T-cell (primary cell): Measurements from ENCODE around the gene GTF2F2. TPM values are rescaled to one million over a fixed set of nuclear protein-coding genes. Genes with fewer than 3 reads are reported as not detected.

Source experiments
- ATAC-seq, 4 experiments: fragments of 200-7000 bp in 3 of 4; fragments of 150-1000 bp in 1 of 4; cut with Tn5 transposase; replicated peaks in 1 of 4; 1 replicate in 3 of 4; 2 replicates in 1 of 4; pipeline ENCODE4 v1.10.0; 2021; ENCODE audit warnings: moderate library complexity in 3 of 4, mild to moderate bottlenecking in 2 of 4, moderate number of reproducible peaks in 1 of 4
- CTCF ChIA-PET, 2 donors: fragments of 300-600 bp; sonication (Branson Sonifier 250); formaldehyde crosslinking; loops; one replicate each; lab custom pipeline; 2022; ENCODE audit warnings: antibody characterized with exemption in 2 of 2; lab: Charles Lee
- POLR2A ChIA-PET, 2 donors: fragments of 300-600 bp; sonication (Branson Sonifier 250); formaldehyde crosslinking; loops; one replicate each; lab custom pipeline; 2022; ENCODE audit warnings: antibody characterized with exemption in 2 of 2; lab: Charles Lee
- DNase-seq, 35 experiments: peaks; one replicate each; pipeline versions ENCODE4 v3.0.0 to v3.0.0-alpha.2; 2013 to 2023
- H3K27ac ChIP-seq: one replicate; pipeline ENCODE4 v1.5.1; 2013; ENCODE audit warnings: low read length
- H3K27me3 ChIP-seq, 2 experiments: replicated peaks in 1 of 2; 1 replicate in 1 of 2; 2 replicates in 1 of 2; pipeline versions ENCODE4 v1.6.1 to v1.7.0; 2013; ENCODE audit warnings: low read length in 1 of 2, mixed read lengths in 1 of 2; ENCODE audit not compliant: control insufficient read depth in 2 of 2, insufficient read depth in 2 of 2; ENCODE audit errors: extremely low read depth in 1 of 2
- H3K36me3 ChIP-seq, 2 donors: 1 replicate in 1 of 2; 2 replicates in 1 of 2; pipeline versions ENCODE4 v1.6.1 to v1.7.0; 2013; ENCODE audit warnings: low read length in 1 of 2; ENCODE audit not compliant: control insufficient read depth in 2 of 2, insufficient read depth in 1 of 2; ENCODE audit errors: extremely low read depth in 1 of 2
- H3K4me1 ChIP-seq, 2 experiments: 1 replicate in 1 of 2; 2 replicates in 1 of 2; pipeline versions ENCODE4 v1.6.1 to v1.7.0; 2013; ENCODE audit warnings: low read length in 2 of 2, mixed read lengths in 1 of 2; ENCODE audit not compliant: insufficient read depth in 2 of 2, control insufficient read depth in 1 of 2; ENCODE audit errors: extremely low read depth in 1 of 2
- H3K4me3 ChIP-seq, 2 donors: 1 replicate in 1 of 2; 2 replicates in 1 of 2; pipeline versions ENCODE4 v1.5.1 to v1.7.0; 2013; ENCODE audit warnings: mild to moderate bottlenecking in 2 of 2, low read length in 1 of 2, moderate library complexity in 1 of 2; ENCODE audit not compliant: control insufficient read depth in 1 of 2; ENCODE audit errors: extremely low read depth in 1 of 2
- H3K9me3 ChIP-seq: 2 replicates; pipeline ENCODE4 v1.7.0; 2013
- H3K27ac Mint-ChIP-seq, 2 donors: one replicate each; pipeline ENCODE4 v1.8.0; 2020 to 2021; ENCODE audit warnings: mild to moderate bottlenecking in 2 of 2, mixed read lengths in 2 of 2
- H3K27me3 Mint-ChIP-seq, 2 donors: one replicate each; pipeline ENCODE4 v1.8.0; 2021 to 2022; ENCODE audit warnings: mixed read lengths in 2 of 2
- H3K36me3 Mint-ChIP-seq: one replicate; pipeline ENCODE4 v1.8.0; 2021; ENCODE audit warnings: mixed read lengths
- H3K4me1 Mint-ChIP-seq, 3 donors: one replicate each; pipeline ENCODE4 v1.8.0; 2020 to 2022; ENCODE audit warnings: mixed read lengths in 3 of 3, mild to moderate bottlenecking in 1 of 3
- H3K4me3 Mint-ChIP-seq, 3 donors: one replicate each; pipeline ENCODE4 v1.8.0; 2020 to 2022; ENCODE audit warnings: mild to moderate bottlenecking in 3 of 3, mixed read lengths in 3 of 3, moderate library complexity in 3 of 3
- H3K9me3 Mint-ChIP-seq, 3 donors: one replicate each; pipeline ENCODE4 v1.8.0; 2020 to 2022; ENCODE audit warnings: mixed read lengths in 3 of 3
- WGBS: methylation state at CpG from one replicate; pipeline ENCODE4 v1.1.5; 2013; ENCODE audit warnings: missing lambda C conversion rate; ENCODE audit not compliant: insufficient coverage; 5-methylcytosine and 5-hydroxymethylcytosine counted together
- total RNA-seq, 35 experiments: library from RNA in 6 of 35; stranded (reverse) in 6 of 35; fragments of 120-200 nt in 1 of 35; gene quantifications; one replicate each; pipeline versions ENCODE4 v1.2.1 to v1.2.4 and lab custom pipeline; 2013 to 2026

GTF2F2 gene
- total RNA-seq, 5 donors from 2014 or later (not counting 1 experiment from before 2014, with no cell fraction given): 12.9 to 17.0 (median 15.6) TPM

GRCh38 chr13:45249662-45250061 is 129.4 kb downstream of the GTF2F2 start:
- Histone ChIP-seq H3K27me3 (no peaks in the 10 kb centered on the region), H3K36me3 (peaks cover 0 to 7% of the 10 kb centered on the region in 2 donors), H3K27ac (no peak overlapping the region), H3K4me3 (no peak overlapping the region), H3K9me3 (no peaks in the 10 kb centered on the region), H3K4me1 (no peaks in the 10 kb centered on the region)
- Mint-ChIP-seq H3K9me3 (no peaks in the 10 kb centered on the region), H3K27ac (no peak overlapping the region), H3K4me3 (no peak overlapping the region), H3K27me3 (no peaks in the 10 kb centered on the region), H3K36me3 (peaks cover 21% of the 10 kb centered on the region), H3K4me1 (peaks cover 0 to 5% (median 4%) of the 10 kb centered on the region in 3 donors)
- ChIA-PET POLR2A (interaction anchor here in 1 of 2 donors (0.5 to 0.6 kb wide), 2 partner anchors 67 to 215 kb away, joined by 4 to 12 read pairs; no protein-coding TSS in a partner anchor), CTCF (interaction anchor here (0.6 kb wide), 2 partner anchors 107 to 1370 kb away, joined by 3 read pairs; partner anchors contain the start of genes CCDC122 (in 1 of the 2) and LACC1 (in 1 of the 2))
- ATAC-seq (no peak), DNase-seq (no peak)
- WGBS: 100% methylated on average over 1 of the region's 3 CpGs

- H3K4me3 Mint-ChIP-seq: no peak overlapping the region
- H3K9me3 Mint-ChIP-seq: no peaks in the 10 kb centered on the region
- ATAC-seq (no peak), DNase-seq (no peak)
- no peak overlapping the region for H3K27ac ChIP-seq
- H3K9me3 ChIP-seq: no peaks in the 10 kb centered on the region
- H3K27me3 ChIP-seq: no peaks in the 10 kb centered on the region
- H3K4me1 Mint-ChIP-seq: peaks cover 10 to 21% (median 11%) of the 10 kb centered on the region in 3 donors
- CTCF ChIA-PET: no interaction called here
- peaks cover 0 to 10% of the 10 kb centered on the region in 2 donors for H3K36me3 ChIP-seq
- H3K27ac Mint-ChIP-seq: no peak overlapping the region
- no peak overlapping the region for H3K4me3 ChIP-seq
- no CpG with 5 or more reads among the region's 2 CpGs for WGBS
- peaks cover 33% of the 10 kb centered on the region for H3K36me3 Mint-ChIP-seq
- H3K4me1 ChIP-seq: no peaks in the 10 kb centered on the region
- no peaks in the 10 kb centered on the region for H3K27me3 Mint-ChIP-seq
- POLR2A ChIA-PET: no interaction called here
These were observed 134.1 kb downstream of the GTF2F2 start for GRCh38 chr13:45254396-45254795.

GRCh38 chr13:45255247-45255987 is 135.1 kb downstream of the GTF2F2 start:
- Mint-ChIP-seq H3K27ac (no peak overlapping the region), H3K36me3 (peaks cover 29% of the 10 kb centered on the region), H3K4me3 (no peak overlapping the region), H3K4me1 (peaks cover 7 to 18% (median 11%) of the 10 kb centered on the region in 3 donors), H3K27me3 (no peaks in the 10 kb centered on the region), H3K9me3 (no peaks in the 10 kb centered on the region)
- Histone ChIP-seq H3K9me3 (no peaks in the 10 kb centered on the region), H3K27me3 (no peaks in the 10 kb centered on the region), H3K36me3 (peaks cover 0 to 10% of the 10 kb centered on the region in 2 donors), H3K27ac (no peak overlapping the region), H3K4me3 (no peak overlapping the region), H3K4me1 (no peaks in the 10 kb centered on the region)
- ChIA-PET CTCF (no interaction called here), POLR2A (no interaction called here)
- no CpG with 5 or more reads among the region's 1 CpG for WGBS
- no peak for ATAC-seq
- no peak for DNase-seq

- CTCF ChIA-PET: interaction anchor here in 1 of 2 donors (0.5 kb wide), 1 partner anchor 9 kb away, joined by 3 read pairs; no protein-coding TSS in a partner anchor
- no peak for DNase-seq
- Mint-ChIP-seq H3K36me3 (peaks cover 27% of the 10 kb centered on the region), H3K9me3 (no peaks in the 10 kb centered on the region), H3K27ac (peak overlapping the region in 1 of 2 donors; percentile 8), H3K4me1 (peaks cover 5 to 17% (median 11%) of the 10 kb centered on the region in 3 donors), H3K27me3 (no peaks in the 10 kb centered on the region), H3K4me3 (no peak overlapping the region)
- Histone ChIP-seq H3K9me3 (no peaks in the 10 kb centered on the region), H3K4me1 (no peaks in the 10 kb centered on the region), H3K36me3 (peaks cover 0 to 10% of the 10 kb centered on the region in 2 donors), H3K4me3 (no peak overlapping the region), H3K27me3 (no peaks in the 10 kb centered on the region), H3K27ac (no peak overlapping the region)
- POLR2A ChIA-PET: interaction anchor here in 1 of 2 donors (0.6 kb wide), 1 partner anchor 38 kb away, joined by 3 read pairs; no protein-coding TSS in a partner anchor
- WGBS: no CpG with 5 or more reads among the region's 1 CpG
- ATAC-seq: no peak
These were observed 135.9 kb downstream of the GTF2F2 start for GRCh38 chr13:45256254-45256653.

GRCh38 chr13:45257638-45258333 is 137.5 kb downstream of the GTF2F2 start:
- peaks cover 0 to 10% of the 10 kb centered on the region in 2 donors for H3K36me3 ChIP-seq
- H3K9me3 ChIP-seq: no peaks in the 10 kb centered on the region
- ChIA-PET CTCF (no interaction called here), POLR2A (interaction anchor here in 1 of 2 donors (0.6 kb wide), 1 partner anchor 172 kb away, joined by 3 read pairs; no protein-coding TSS in a partner anchor)
- no peaks in the 10 kb centered on the region for H3K9me3 Mint-ChIP-seq
- no peak for ATAC-seq
- H3K27ac ChIP-seq: no peak overlapping the region
- H3K4me3 Mint-ChIP-seq: no peak overlapping the region
- no peaks in the 10 kb centered on the region for H3K27me3 Mint-ChIP-seq
- no peaks in the 10 kb centered on the region for H3K27me3 ChIP-seq
- peak overlapping the region; percentile 22 to 52 for H3K27ac Mint-ChIP-seq
- no peak overlapping the region for H3K4me3 ChIP-seq
- peaks cover 5 to 17% (median 11%) of the 10 kb centered on the region in 3 donors for H3K4me1 Mint-ChIP-seq
- H3K36me3 Mint-ChIP-seq: peaks cover 32% of the 10 kb centered on the region
- H3K4me1 ChIP-seq: no peaks in the 10 kb centered on the region
- no peak for DNase-seq
- 90% methylated on average over 2 of the region's 4 CpGs for WGBS

GRCh38 chr13:45258334-45258675 is 138.0 kb downstream of the GTF2F2 start:
- no peaks in the 10 kb centered on the region for H3K27me3 Mint-ChIP-seq
- Histone ChIP-seq H3K4me3 (no peak overlapping the region), H3K27ac (no peak overlapping the region), H3K36me3 (peaks cover 0 to 6% of the 10 kb centered on the region in 2 donors), H3K4me1 (no peaks in the 10 kb centered on the region), H3K27me3 (no peaks in the 10 kb centered on the region), H3K9me3 (no peaks in the 10 kb centered on the region)
- no CpG with 5 or more reads among the region's 2 CpGs for WGBS
- peaks cover 29% of the 10 kb centered on the region for H3K36me3 Mint-ChIP-seq
- H3K4me1 Mint-ChIP-seq: peaks cover 5 to 17% (median 11%) of the 10 kb centered on the region in 3 donors
- ChIA-PET POLR2A (no interaction called here), CTCF (no interaction called here)
- H3K27ac Mint-ChIP-seq: peak overlapping the region; percentile 22 to 47
- ATAC-seq (no peak), DNase-seq (no peak)
- no peaks in the 10 kb centered on the region for H3K9me3 Mint-ChIP-seq
- H3K4me3 Mint-ChIP-seq: no peak overlapping the region
